ENCODE results near the gene DDC. TPM values are rescaled to one million over a fixed set of nuclear protein-coding genes. Genes with fewer than 3 reads are reported as not detected.

The DDC gene
- total and polyA plus RNA-seq, 4 donors, result 49.6 TPM; not detected in 3

- Histone ChIP-seq H3K36me3 (ENCODE audit: control insufficient read depth in 1 of 2, insufficient read depth in 2 of 2, low read length in 1 of 2) (no peaks in the 10 kb centered on the region), H3K27ac (ENCODE audit: low read depth in 1 of 2, low read length in 2 of 2) (no peak overlapping the region), H3K27me3 (ENCODE audit: control insufficient read depth in 1 of 2, insufficient read depth in 2 of 2, low read length in 1 of 2) (no peaks in the 10 kb centered on the region), H3K9me3 (ENCODE audit: control insufficient read depth, low read length) (no peaks in the 10 kb centered on the region), H3K4me3 (ENCODE audit: low read length in 2 of 2) (no peak overlapping the region), H3K4me1 (ENCODE audit: control insufficient read depth in 1 of 2, insufficient read depth in 2 of 2, low read length in 2 of 2) (no peaks in the 10 kb centered on the region)
- intact Hi-C loops (cut with DNase I), result loop anchor here in 1 of 2 donors (5.0 kb wide), 1 partner anchor 50 kb away; no protein-coding TSS in a partner anchor
- DNase-seq, result no peak
- no peak for ATAC-seq (ENCODE audit: low FRiP score)
- 68 to 76% methylated on average over 5 of the region's 5 CpGs for WGBS, 2 donors
Observed at GRCh38 chr7:50471970-50472369, 93.2 kb downstream of the DDC start.

GRCh38 chr7:50470250-50471163 is 94.7 kb downstream of the DDC start:
- Histone ChIP-seq H3K4me3 (ENCODE audit: low read length in 2 of 2) (no peak overlapping the region), H3K27ac (ENCODE audit: low read depth in 1 of 2, low read length in 2 of 2) (no peak overlapping the region), H3K27me3 (ENCODE audit: control insufficient read depth in 1 of 2, insufficient read depth in 2 of 2, low read length in 1 of 2) (no peaks in the 10 kb centered on the region), H3K9me3 (ENCODE audit: control insufficient read depth, low read length) (no peaks in the 10 kb centered on the region), H3K36me3 (ENCODE audit: control insufficient read depth in 1 of 2, insufficient read depth in 2 of 2, low read length in 1 of 2) (no peaks in the 10 kb centered on the region), H3K4me1 (ENCODE audit: control insufficient read depth in 1 of 2, insufficient read depth in 2 of 2, low read length in 2 of 2) (no peaks in the 10 kb centered on the region)
- 89 to 93% methylated on average over 17 of the region's 17 CpGs for WGBS, 2 donors
- ATAC-seq (ENCODE audit: low FRiP score) (no peak), DNase-seq (no peak)
- intact Hi-C loops (cut with DNase I), result loop anchor here in 1 of 2 donors (5.0 kb wide), 1 partner anchor 48 kb away; no protein-coding TSS in a partner anchor

GRCh38 chr7:50469181-50469580 is 96.0 kb downstream of the DDC start:
- WGBS, 2 donors, result 93 to 96% methylated on average over 4 of the region's 4 CpGs
- no peaks in the 10 kb centered on the region for H3K27me3 ChIP-seq (ENCODE audit: control insufficient read depth in 1 of 2, insufficient read depth in 2 of 2, low read length in 1 of 2)

GRCh38 chr7:50467817-50468610 is 97.2 kb downstream of the DDC start:
- WGBS, 2 donors, result 11 to 13% methylated on average over 30 of the region's 30 CpGs
- Histone ChIP-seq H3K27me3 (ENCODE audit: control insufficient read depth in 1 of 2, insufficient read depth in 2 of 2, low read length in 1 of 2) (no peaks in the 10 kb centered on the region), H3K4me1 (ENCODE audit: control insufficient read depth in 1 of 2, insufficient read depth in 2 of 2, low read length in 2 of 2) (no peaks in the 10 kb centered on the region), H3K9me3 (ENCODE audit: control insufficient read depth, low read length) (no peaks in the 10 kb centered on the region), H3K36me3 (ENCODE audit: control insufficient read depth in 1 of 2, insufficient read depth in 2 of 2, low read length in 1 of 2) (no peaks in the 10 kb centered on the region), H3K27ac (ENCODE audit: low read depth in 1 of 2, low read length in 2 of 2) (no peak overlapping the region), H3K4me3 (ENCODE audit: low read length in 2 of 2) (no peak overlapping the region)
- ATAC-seq (ENCODE audit: low FRiP score), result peak; percentile 91
- intact Hi-C loops (cut with DNase I), result loop anchor here (1.0 to 10.0 kb wide), 9 partner anchors 127 to 694 kb away; no protein-coding TSS in a partner anchor
- peak; percentile 86 to 94 for DNase-seq

More at GRCh38 chr7:50469181-50469580, 96.0 kb downstream of the DDC start:
- H3K9me3 ChIP-seq (ENCODE audit: control insufficient read depth, low read length), result no peaks in the 10 kb centered on the region
- no peak for ATAC-seq (ENCODE audit: low FRiP score)
- no peak overlapping the region for H3K4me3 ChIP-seq (ENCODE audit: low read length in 2 of 2)
- no peak overlapping the region for H3K27ac ChIP-seq (ENCODE audit: low read depth in 1 of 2, low read length in 2 of 2)
- no peaks in the 10 kb centered on the region for H3K36me3 ChIP-seq (ENCODE audit: control insufficient read depth in 1 of 2, insufficient read depth in 2 of 2, low read length in 1 of 2)
- intact Hi-C loops (cut with DNase I), result loop anchor here (2.0 to 10.0 kb wide), 8 partner anchors 126 to 693 kb away; no protein-coding TSS in a partner anchor
- no peaks in the 10 kb centered on the region for H3K4me1 ChIP-seq (ENCODE audit: control insufficient read depth in 1 of 2, insufficient read depth in 2 of 2, low read length in 2 of 2)
- DNase-seq, result no peak

- ATAC-seq (ENCODE audit: low FRiP score) (no peak), DNase-seq (no peak)
- no peak overlapping the region for H3K4me3 ChIP-seq (ENCODE audit: low read length in 2 of 2)
- no peaks in the 10 kb centered on the region for H3K9me3 ChIP-seq (ENCODE audit: control insufficient read depth, low read length)
- no peak overlapping the region for H3K27ac ChIP-seq (ENCODE audit: low read depth in 1 of 2, low read length in 2 of 2)
- intact Hi-C loops (cut with DNase I), result loop anchor here (5.0 to 10.0 kb wide), 6 partner anchors 128 to 695 kb away; no protein-coding TSS in a partner anchor
- H3K4me1 ChIP-seq (ENCODE audit: control insufficient read depth in 1 of 2, insufficient read depth in 2 of 2, low read length in 2 of 2), result no peaks in the 10 kb centered on the region
- no peaks in the 10 kb centered on the region for H3K27me3 ChIP-seq (ENCODE audit: control insufficient read depth in 1 of 2, insufficient read depth in 2 of 2, low read length in 1 of 2)
- WGBS, 2 donors, result 94 to 95% methylated on average over 11 of the region's 11 CpGs
- no peaks in the 10 kb centered on the region for H3K36me3 ChIP-seq (ENCODE audit: control insufficient read depth in 1 of 2, insufficient read depth in 2 of 2, low read length in 1 of 2)
Observed at GRCh38 chr7:50466815-50467585, 98.2 kb downstream of the DDC start.

GRCh38 chr7:50463035-50463434 is 102.2 kb downstream of the DDC start:
- 89 to 94% methylated on average over 13 of the region's 13 CpGs for WGBS, 2 donors
- intact Hi-C loops (cut with DNase I), result loop anchor here (10.0 kb wide), 3 partner anchors 132 to 602 kb away; no protein-coding TSS in a partner anchor
- Histone ChIP-seq H3K36me3 (ENCODE audit: control insufficient read depth in 1 of 2, insufficient read depth in 2 of 2, low read length in 1 of 2) (no peaks in the 10 kb centered on the region), H3K27me3 (ENCODE audit: control insufficient read depth in 1 of 2, insufficient read depth in 2 of 2, low read length in 1 of 2) (no peaks in the 10 kb centered on the region), H3K9me3 (ENCODE audit: control insufficient read depth, low read length) (no peaks in the 10 kb centered on the region), H3K4me1 (ENCODE audit: control insufficient read depth in 1 of 2, insufficient read depth in 2 of 2, low read length in 2 of 2) (no peaks in the 10 kb centered on the region), H3K4me3 (ENCODE audit: low read length in 2 of 2) (no peak overlapping the region), H3K27ac (ENCODE audit: low read depth in 1 of 2, low read length in 2 of 2) (no peak overlapping the region)
- ATAC-seq (ENCODE audit: low FRiP score), result no peak
- DNase-seq, result no peak

- ATAC-seq (ENCODE audit: low FRiP score), result no peak
- Histone ChIP-seq H3K4me3 (ENCODE audit: low read length in 2 of 2) (no peak overlapping the region), H3K9me3 (ENCODE audit: control insufficient read depth, low read length) (no peaks in the 10 kb centered on the region), H3K36me3 (ENCODE audit: control insufficient read depth in 1 of 2, insufficient read depth in 2 of 2, low read length in 1 of 2) (no peaks in the 10 kb centered on the region), H3K4me1 (ENCODE audit: control insufficient read depth in 1 of 2, insufficient read depth in 2 of 2, low read length in 2 of 2) (no peaks in the 10 kb centered on the region), H3K27me3 (ENCODE audit: control insufficient read depth in 1 of 2, insufficient read depth in 2 of 2, low read length in 1 of 2) (no peaks in the 10 kb centered on the region), H3K27ac (ENCODE audit: low read depth in 1 of 2, low read length in 2 of 2) (no peak overlapping the region)
- intact Hi-C loops (cut with DNase I), result loop anchor here (10.0 kb wide), 3 partner anchors 132 to 602 kb away; no protein-coding TSS in a partner anchor
- 15 to 39% methylated on average over 4 of the region's 4 CpGs for WGBS, 2 donors
- DNase-seq, result no peak
Observed at GRCh38 chr7:50462361-50462760, 102.8 kb downstream of the DDC start.

GRCh38 chr7:50461695-50462094 is 103.5 kb downstream of the DDC start:
- H3K27me3 ChIP-seq (ENCODE audit: control insufficient read depth in 1 of 2, insufficient read depth in 2 of 2, low read length in 1 of 2), result no peaks in the 10 kb centered on the region
- DNase-seq (no peak), ATAC-seq (ENCODE audit: low FRiP score) (no peak)
- H3K27ac ChIP-seq (ENCODE audit: low read depth in 1 of 2, low read length in 2 of 2), result no peak overlapping the region
- H3K4me1 ChIP-seq (ENCODE audit: control insufficient read depth in 1 of 2, insufficient read depth in 2 of 2, low read length in 2 of 2), result no peaks in the 10 kb centered on the region
- intact Hi-C loops (cut with DNase I), result loop anchor here (10.0 kb wide), 3 partner anchors 133 to 603 kb away; no protein-coding TSS in a partner anchor
- H3K36me3 ChIP-seq (ENCODE audit: control insufficient read depth in 1 of 2, insufficient read depth in 2 of 2, low read length in 1 of 2), result no peaks in the 10 kb centered on the region
- no peaks in the 10 kb centered on the region for H3K9me3 ChIP-seq (ENCODE audit: control insufficient read depth, low read length)
- 100% methylated on average over 1 of the region's 1 CpG for WGBS, 2 donors
- H3K4me3 ChIP-seq (ENCODE audit: low read length in 2 of 2), result no peak overlapping the region
